Stimulated activated CD8-positive, alpha-beta memory T cell treated with anti-CD3 and anti-CD28 coated beads, Interleukin-4, amount 100 ng/mL, for 1 hour (primary cell): Measurements from ENCODE around the gene ZNF408.

Source experiments
- DNase-seq, 2 donors: peaks; one replicate each; pipeline ENCODE4 v3.0.0-alpha.2; 2020; ENCODE audit warnings: low read depth in 2 of 2, low spot score in 1 of 2

The ZNF408 gene

GRCh38 chr11:46725338-46726205, 24.7 kb downstream of the ZNF408 start:
- DNase-seq = no peak

GRCh38 chr11:46726206-46726862, 25.5 kb downstream of the ZNF408 start:
- no peak for DNase-seq

GRCh38 chr11:46727952-46728658, 27.3 kb downstream of the ZNF408 start:
- DNase-seq = no peak

- DNase-seq = no peak
Measured at GRCh38 chr11:46728659-46729040, 27.8 kb downstream of the ZNF408 start.

- no peak for DNase-seq
Measured at GRCh38 chr11:46729110-46730027, 28.5 kb downstream of the ZNF408 start.

GRCh38 chr11:46731545-46731944, 30.7 kb downstream of the ZNF408 start:
- DNase-seq = no peak

GRCh38 chr11:46733234-46733633, 32.4 kb downstream of the ZNF408 start:
- DNase-seq = no peak

GRCh38 chr11:46736146-46736545, 35.3 kb downstream of the ZNF408 start:
- DNase-seq = no peak

- DNase-seq = no peak
Measured at GRCh38 chr11:46736615-46737014, 35.8 kb downstream of the ZNF408 start.

- DNase-seq = no peak
Measured at GRCh38 chr11:46737699-46738098, 36.9 kb downstream of the ZNF408 start.

GRCh38 chr11:46738887-46739286, 38.1 kb downstream of the ZNF408 start:
- DNase-seq = no peak

GRCh38 chr11:46741600-46742484, 41.0 kb downstream of the ZNF408 start:
- no peak for DNase-seq

GRCh38 chr11:46743043-46743442, 42.2 kb downstream of the ZNF408 start:
- DNase-seq = no peak

- no peak for DNase-seq
Measured at GRCh38 chr11:46743693-46744339, 43.0 kb downstream of the ZNF408 start.

- no peak for DNase-seq
Measured at GRCh38 chr11:46745328-46745727, 44.5 kb downstream of the ZNF408 start.

- no peak for DNase-seq
Measured at GRCh38 chr11:46745995-46746394, 45.2 kb downstream of the ZNF408 start.

GRCh38 chr11:46747150-46747549, 46.3 kb downstream of the ZNF408 start:
- no peak for DNase-seq
